ENCODE results near the gene GTPBP3.
"Not testable (repeated sequence)": the region's sequence is repeated elsewhere in the genome, so short reads cannot be mapped to it uniquely, and the experiment has no call there.

The GTPBP3 gene

GRCh38 chr19:17341845-17342244 lies 4.5 kb downstream of the GTPBP3 start:
- no peak for DNase-seq (ENCODE audit: low read depth)

DNA sequence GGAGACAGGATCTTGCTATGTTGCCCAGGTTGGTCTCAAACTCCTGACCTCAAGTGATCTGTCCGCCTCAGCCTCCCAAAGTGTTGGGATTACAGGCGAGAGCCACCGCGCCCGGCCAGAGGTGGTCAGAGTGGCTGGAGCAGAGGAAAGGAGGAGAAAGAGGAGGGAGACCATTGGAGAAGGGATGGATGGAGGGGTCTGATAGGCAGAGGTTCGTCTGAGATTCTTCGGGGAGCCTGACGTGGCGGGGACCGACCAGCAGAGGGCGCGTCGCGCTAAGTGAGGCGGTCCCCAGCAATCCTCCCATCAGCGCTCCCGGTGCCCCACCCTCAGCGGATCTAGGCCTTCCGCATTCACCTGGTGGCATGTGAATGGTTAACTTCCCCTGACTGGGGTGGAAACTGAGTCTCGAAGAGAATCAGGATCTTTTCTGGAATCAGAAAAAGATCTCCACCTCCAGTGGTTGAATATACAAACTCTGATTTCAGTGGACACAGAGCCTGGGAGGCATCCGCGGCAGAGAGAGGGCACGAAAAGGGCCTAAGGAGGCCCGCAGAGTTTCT lies 8.8 kb downstream of the GTPBP3 start:
- peak; percentile 45 for DNase-seq (ENCODE audit: low read depth)

- DNase-seq (ENCODE audit: low read depth), result no peak
Measured at GRCh38 chr19:17347361-17347760, 10.0 kb downstream of the GTPBP3 start.

- DNase-seq (ENCODE audit: low read depth), result no peak
Measured at GRCh38 chr19:17347877-17348276, 10.5 kb downstream of the GTPBP3 start.

- DNase-seq (ENCODE audit: low read depth), result no peak
Measured at GRCh38 chr19:17348700-17349099, 11.3 kb downstream of the GTPBP3 start.

GRCh38 chr19:17351815-17352435 lies 14.6 kb downstream of the GTPBP3 start:
- DNase-seq (ENCODE audit: low read depth), result no peak

DNA sequence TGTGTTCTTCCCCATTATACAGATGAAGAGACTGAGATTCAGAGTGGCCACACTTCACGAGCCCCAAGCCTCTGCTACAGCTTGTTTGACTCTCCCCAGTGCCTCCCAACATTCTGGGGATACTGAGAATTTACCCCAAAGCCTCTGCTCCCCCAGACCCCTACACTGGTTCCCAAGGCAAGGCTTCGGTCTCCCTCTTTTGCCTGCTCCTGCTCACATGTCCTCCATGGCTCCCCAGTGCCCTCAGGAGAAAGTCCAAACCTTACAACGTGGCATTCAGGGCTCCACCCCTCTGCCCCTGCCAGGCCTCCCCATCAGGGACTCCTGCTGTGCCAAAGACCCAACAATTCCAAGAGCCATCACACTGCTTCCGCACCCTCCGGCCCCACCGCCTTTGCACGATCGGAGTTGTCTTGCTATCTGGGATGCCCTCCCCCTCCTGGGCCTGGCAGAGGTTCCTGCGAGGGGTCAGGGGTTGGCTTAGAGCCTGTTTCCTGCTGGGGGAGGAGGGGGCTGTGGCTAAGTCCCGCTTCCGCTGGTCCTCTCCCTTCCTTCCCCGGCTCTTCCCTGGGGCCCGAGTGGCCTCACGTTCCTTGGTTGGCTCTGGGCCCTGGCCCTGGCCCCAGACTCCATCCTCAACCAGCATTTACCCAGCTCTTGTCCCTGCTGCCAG lies 15.4 kb downstream of the GTPBP3 start:
- no peak for DNase-seq (ENCODE audit: low read depth)

DNA sequence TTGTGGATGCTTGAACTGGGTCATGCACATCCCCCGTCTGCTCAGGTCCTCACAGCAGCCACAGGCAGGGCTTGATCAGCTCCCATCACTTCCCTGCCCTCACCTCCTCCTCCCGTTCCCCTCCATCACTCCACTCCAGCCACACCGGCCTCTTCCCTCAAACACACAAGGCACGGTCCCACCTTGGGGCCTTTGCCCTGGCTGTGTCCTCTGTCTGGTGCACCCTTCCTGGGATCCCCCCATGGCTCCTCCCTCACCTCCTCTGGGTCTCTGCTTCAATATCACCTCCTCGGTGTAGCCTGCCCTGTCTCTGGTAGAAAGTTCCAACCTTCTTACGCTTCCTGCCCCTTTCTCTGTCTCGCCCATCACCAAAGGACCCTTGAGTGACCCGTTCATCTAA lies 16.0 kb downstream of the GTPBP3 start:
- no peak for DNase-seq (ENCODE audit: low read depth)

DNA sequence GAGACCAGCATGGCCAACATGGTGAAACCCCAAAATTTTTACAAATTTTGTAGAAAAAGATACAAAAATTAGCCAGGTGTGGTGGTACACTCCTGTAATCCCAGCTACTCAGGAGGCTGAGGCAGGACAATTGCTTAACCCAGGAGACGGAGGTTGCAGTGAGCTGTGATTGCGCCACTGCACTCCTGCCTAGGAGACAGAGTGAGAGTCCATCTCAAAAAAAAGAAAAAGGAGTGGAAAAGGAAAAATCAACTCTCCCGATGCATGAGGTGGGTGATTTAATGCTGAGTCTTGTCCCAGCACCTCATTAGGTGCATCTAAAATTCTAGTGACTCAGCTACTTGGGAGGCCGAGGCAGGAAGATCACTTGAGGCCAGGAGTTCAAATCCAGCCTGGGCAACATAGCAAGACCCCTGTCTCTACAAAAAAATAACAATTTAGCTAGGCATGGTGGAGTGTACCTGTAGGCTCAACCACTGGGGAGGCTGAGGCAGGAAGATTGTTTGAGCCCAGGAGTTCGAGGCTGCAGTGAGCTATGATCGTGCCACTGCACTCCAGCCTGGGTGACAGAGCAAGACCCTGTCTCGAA lies 19.8 kb downstream of the GTPBP3 start:
- DNase-seq (ENCODE audit: low read depth), result peak; percentile 25

- DNase-seq (ENCODE audit: low read depth), result no peak
Measured at GRCh38 chr19:17357724-17358123, 20.4 kb downstream of the GTPBP3 start.

GRCh38 chr19:17358395-17358794 lies 21.0 kb downstream of the GTPBP3 start:
- no peak for DNase-seq (ENCODE audit: low read depth)

DNA sequence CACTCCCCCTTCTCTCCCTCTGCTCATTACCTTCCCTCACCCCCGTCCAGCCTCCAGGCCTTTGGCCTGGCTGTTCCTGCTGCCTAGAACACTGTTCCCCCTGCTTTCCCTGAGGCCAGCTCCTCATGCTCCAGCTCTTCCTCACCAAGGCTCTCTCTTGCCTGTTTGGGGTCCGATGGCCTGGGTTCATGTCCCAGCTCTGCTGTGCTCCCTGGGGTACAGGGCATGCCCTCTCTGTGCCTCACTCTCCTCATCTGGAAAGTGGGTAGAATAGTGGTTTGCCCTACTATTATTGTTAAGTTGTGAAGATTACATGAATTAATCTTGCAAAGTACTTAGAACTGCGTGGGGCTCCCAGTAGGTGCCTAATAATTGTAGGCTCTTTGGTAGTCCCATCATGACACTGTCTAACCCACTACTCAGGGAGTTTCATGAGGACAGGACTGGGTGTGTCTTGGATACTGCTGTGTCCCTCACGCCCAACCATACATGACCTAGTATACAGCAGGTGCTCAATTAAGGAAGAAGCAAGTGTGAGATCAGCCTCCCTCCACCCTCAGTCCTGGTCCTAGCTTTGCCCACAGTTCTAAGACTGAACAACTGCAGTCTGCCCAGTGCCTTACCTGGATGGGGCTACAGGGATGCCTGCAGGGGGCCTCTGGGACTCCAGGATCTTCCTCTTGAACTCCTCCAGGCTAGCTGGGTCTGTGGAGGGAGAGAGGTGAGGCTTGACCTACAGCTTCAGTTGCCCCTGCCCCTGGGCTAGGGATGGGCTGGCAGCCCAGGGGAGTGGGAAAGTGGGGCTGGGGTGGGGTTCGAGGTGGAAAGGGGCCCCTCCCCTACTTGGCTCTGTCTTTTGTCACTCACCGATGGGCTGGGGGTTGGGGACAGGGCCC lies 22.8 kb downstream of the GTPBP3 start:
- DNase-seq (ENCODE audit: low read depth), result no peak

GRCh38 chr19:17363852-17364605 lies 26.7 kb downstream of the GTPBP3 start:
- DNase-seq (ENCODE audit: low read depth), result not testable (repeated sequence)

GRCh38 chr19:17365361-17365760 lies 28.0 kb downstream of the GTPBP3 start:
- no peak for DNase-seq (ENCODE audit: low read depth)

GRCh38 chr19:17370026-17370587 lies 32.8 kb downstream of the GTPBP3 start:
- peak; percentile 67 for DNase-seq (ENCODE audit: low read depth)

DNA sequence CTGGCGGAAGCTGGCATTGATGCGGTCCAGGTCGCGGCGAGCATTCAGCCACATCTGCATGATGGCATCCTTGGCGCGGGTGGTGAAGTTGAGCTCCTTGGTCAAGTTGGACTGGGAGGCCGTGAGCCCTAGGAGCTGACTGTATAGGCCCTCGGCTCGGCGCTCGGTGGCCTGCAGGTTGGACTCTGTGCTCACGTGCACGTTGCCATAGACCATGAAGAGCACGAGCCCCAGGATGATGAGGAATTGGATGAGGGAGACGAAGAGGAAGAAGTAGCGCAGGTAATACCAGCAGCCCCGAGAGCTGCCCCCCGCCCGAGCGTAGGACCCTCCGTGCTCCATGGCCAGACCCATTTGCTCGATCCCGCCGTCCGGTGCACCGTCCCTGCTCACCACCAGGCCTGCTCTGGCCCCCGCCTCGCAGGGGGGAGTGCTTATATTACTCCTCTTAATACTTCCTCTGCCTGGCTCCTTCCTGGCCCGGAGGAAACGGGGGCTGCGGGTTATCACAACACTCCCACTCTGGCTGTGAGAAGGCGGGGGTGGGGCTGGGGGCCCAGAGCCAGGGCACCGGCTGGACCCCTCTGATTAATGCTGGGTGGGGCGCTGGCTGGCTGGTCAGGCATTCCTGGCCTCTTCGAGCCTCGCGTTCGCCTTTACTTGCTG lies 39.7 kb downstream of the GTPBP3 start, which contains the start of gene PLVAP:
TSS of gene PLVAP (minus strand) at position 408 of the 666 bp plus-strand sequence. CDS start at position 354, 54 bp downstream.
- no peak for DNase-seq (ENCODE audit: low read depth)

DNA sequence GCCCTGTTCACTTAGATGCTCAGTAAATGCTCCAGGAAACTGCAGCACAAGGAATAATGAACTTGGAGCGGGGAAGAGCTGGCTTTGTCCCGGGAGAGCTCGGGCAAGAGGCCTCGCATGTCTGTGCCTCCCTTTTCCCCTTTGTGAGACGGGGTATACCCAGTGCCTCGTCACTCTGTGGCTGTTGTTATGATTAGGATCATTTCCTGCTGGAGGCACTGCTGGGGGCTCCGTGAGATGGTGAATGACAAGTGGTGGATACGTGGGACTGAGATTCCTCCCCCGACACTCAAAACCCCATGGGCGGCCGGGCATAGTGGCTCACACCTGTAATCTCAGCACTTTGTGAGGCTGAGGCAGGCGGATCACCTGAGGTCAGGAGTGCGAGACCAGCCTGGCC lies 40.9 kb downstream of the GTPBP3 start:
- DNase-seq (ENCODE audit: low read depth), result no peak

DNA sequence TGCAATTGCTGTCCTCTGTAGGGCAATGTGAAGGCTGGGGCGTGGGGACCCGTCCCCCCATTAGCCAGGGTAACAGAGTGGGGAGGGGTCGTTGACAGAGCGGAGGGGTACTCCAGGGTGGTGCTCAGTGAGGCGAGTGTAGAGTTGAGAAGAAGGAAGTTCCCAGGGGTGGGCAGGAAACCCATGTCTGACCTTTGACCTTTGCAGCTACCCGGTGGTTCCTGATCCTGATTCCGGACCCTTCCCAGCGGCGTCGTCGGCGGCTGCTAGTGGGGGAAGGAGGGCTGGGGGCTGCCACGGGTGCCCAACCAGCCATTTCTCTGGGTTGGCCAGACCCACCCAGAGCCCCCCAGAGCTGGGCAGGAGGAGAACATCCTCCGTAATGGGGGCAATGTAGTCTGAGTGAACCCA lies 41.9 kb downstream of the GTPBP3 start:
- no peak for DNase-seq (ENCODE audit: low read depth)

DNA sequence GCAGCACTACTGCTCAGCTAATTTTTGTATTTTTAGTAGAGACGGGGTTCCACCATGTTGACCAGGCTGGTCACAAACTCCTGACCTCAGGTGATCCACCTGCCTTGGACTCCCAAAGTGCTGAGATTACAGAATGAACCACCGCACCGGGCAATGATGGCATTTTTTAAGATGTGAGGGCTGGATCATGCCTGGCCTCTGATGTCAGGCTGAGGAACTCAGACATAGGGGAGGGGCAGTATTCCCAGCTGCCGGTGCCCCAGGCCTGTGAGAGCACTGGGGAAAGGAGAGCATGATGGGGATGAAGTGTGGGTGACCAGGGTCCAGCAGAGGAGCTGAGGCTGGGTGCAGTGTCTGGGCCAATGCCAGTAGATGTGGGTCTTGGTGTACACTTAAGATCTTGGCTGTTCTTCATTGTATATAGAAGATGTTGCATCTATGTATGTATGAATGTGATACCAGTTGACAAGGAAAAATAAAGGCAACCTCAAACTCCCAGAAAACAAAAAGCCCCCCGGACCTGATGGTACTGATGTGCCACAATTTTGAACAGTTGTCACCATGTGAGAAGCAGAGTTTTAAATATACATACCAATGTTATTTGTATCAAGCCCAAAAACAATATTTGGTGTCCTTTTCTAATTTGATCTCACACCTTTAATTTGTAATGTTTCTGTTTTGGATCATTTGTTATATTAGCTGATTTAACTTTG lies 43.2 kb downstream of the GTPBP3 start:
- DNase-seq (ENCODE audit: low read depth), result no peak

All from amniotic epithelial cell (primary cell).